Measurements from ENCODE around the gene SLX9.

SLX9 gene

DNA sequence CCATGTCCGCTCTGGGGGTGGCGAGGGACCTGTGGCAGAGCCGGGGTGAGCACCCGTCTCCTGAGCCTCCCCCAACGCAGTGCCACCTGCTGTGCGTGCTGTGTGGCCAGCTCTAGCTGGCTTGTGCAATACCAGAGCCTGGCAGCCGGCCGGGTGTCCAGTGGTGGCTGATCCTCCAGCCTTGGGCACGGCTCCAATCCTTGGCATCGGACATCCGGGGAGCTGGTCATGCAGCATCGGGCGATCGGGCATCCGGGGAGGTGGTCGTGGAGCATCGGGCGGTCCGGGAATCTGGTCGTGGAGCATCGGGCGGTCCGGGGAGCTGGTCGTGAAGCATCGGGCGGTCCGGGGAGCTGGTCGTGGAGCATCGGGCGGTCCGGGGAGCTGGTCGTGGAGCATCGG is 8.1 kb downstream of the SLX9 start:
- DNase-seq (ENCODE audit: low read depth), result no peak

DNA sequence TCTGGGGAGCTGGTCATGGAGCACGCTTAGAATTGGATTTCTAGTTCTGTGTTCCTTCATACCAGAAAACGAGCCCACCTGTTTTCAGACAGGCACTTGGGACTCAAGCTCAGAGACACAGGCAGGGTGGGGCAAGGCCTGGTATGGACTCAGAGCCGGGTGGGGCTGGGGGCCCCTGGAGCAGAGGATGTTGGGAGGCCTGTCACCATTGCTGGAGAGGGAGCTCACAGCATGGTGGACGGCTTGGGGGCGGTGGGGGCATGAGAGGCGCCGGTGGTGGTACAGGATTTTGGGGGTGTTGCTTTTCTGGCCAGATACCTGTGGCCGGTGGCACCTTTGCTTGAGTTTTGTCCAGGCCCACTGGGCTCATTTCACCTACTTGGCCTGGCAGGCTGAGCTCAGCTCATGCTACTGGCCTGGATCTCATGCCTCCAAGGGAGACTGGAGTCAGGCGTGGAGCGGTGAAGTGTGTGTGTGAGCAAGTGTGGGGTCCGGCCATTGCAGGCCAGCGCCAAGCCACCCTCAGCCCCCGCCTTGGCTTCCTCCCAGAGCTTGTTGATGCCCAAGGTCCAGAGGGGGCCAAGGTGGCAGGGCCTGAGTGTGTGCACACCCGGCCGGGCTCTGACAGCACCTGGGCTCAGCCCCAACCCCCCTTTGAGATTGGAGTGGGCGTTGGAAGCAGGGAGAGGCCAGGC is 8.7 kb downstream of the SLX9 start:
- DNase-seq (ENCODE audit: low read depth), result no peak

GRCh38 chr21:44949161-44949778 is 9.4 kb downstream of the SLX9 start:
- DNase-seq (ENCODE audit: low read depth), result no peak

DNA sequence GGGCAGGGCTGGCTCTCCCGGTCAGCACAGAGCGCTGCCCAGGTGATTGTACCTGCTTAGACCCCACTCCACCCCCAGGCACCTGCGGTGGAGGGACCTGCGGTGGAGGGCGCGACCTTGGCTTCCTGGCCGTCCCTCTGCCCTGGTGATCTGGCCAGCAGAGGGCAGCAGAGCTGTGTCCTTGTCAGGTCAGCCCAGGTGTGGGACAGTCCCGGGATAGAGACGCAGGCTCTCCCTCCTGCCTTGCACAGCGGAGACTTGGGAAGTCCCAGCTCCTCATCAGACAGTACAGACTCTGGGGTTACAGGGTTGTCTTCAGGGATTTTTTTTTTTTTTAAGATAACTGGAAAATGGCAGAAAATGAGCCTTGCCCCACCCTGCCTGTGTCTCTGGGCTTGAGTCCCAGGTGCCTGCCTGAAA is 10.0 kb downstream of the SLX9 start:
- peak; percentile 40 for DNase-seq (ENCODE audit: low read depth)

- DNase-seq (ENCODE audit: low read depth), result no peak
Observed at GRCh38 chr21:44950351-44950750, 10.5 kb downstream of the SLX9 start.

DNA sequence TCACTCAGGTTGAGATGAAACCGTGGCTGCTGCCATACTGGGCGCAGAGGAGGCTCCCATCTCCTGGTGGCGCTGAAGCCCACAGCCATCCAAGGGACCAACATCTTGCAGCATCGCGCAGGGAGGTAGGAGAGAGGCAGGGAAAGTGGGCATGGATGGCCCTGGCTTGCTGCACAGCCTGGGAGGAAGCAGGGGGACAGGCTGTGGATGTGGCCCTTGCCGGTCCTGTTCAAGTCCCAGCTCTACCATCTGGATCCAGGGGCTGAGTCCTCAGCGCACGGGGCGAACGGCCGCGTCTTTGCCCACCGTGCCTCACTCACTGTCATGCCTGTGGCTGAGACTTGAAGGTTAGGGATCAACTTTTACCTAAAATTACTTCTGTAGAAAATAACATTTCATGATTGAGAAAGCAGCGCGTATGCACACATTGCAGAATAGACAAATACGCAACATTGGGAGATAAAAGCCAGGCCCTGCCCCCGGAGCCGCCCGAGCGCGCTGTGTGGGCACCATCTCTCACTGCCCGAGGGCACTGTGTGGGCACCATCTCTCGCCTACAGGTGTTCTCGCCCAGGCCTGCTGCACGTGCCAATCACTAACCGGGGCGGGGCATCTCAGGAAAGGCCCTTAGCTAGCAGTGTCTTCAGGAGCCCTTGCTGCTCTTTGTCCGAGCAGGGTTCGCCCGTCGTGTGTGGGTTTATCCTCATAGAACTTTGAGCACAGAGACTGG is 11.5 kb downstream of the SLX9 start:
- DNase-seq (ENCODE audit: low read depth), result no peak

DNA sequence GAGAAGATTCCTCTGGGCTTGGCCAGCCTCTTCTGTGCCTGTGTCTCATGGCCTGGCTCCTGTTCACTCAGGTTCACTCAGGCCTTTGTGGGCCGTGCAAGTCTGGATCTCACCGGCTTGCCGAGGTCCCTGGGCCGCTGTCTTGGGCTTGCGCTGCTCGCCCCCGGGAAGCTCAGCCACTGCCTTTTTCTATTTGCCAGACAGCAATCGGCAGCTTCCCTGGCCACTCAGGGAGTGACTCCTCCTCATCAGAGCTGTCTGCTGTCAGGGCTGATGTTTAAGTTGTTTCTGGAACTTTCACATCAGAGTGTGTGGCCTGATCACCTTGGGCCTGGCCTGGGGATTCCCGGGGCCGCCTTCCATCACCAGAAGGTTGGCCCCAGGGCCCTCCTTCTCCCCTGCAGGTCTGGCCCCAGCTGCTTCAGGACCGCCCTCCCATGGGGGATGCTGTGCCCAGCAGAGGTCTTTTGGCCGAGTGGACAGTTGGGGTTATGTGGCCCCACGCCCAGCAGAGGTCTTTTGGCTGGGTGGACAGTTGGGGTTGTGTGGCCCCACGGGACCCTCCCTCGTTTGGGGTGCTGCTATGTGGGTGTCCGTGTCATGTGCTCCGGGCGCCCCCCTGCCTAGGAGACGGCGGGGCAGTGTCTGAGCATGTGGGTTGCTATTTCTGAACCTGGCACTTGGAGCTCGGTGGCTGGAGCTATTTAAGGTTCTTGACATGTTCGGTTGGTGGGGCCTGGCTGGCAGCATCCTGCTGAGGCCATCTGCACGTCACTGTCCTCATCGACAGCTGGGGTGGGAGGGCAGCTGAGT is 12.5 kb downstream of the SLX9 start:
- no peak for DNase-seq (ENCODE audit: low read depth)

DNA sequence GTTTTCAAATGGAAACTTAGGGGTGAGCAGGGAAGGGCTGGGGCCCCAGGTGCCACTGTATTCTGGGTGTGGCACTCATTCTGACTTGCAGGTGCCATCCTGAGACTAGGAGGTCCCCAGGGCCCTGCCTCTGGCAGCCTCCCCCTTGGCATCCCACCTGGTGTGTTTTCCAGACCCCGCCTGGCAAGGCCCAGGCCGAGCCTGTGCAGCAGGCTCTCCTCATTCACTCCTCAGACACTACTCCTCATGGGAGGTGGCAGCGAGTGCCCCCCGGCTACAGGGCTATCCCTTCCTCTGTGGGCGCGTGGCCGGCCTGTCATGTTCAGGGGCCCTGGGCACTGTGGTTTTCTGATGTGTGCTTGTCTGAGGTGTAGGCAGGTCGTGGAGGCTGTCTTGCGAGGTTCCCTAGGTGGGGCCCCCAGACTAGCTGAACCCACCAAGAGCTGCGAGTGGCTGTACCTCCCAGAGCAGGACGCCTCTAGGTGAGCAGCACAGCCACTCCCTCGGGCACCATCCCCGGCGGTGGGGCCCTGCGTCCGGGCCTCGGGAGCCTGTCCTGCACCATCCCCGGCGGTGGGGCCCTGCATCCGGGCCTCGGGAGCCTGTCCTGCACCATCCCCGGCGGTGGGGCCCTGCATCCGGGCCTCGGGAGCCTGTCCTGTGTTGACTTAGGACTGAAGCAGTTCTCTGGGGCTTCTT is 13.2 kb downstream of the SLX9 start:
- no peak for DNase-seq (ENCODE audit: low read depth)

DNA sequence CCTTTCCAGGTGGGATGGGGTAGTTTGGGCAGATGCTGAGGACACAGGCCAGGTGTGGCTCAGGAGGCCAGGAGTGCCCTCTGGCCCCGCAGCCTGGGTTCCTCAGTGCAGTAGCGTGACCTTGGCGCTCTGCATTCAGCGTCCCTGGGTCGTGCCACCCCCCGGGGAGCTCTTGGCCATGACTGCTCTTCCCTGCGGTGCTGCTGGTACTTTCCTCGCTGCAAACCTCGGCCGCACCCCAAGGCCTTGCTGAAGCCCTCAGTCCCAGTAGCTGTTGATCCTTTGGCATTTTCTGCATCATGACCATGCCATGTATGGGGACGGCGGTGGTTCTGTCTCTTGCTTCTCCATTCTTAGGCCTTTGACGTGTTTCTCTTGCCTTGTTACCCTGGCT is 13.8 kb downstream of the SLX9 start:
- DNase-seq (ENCODE audit: low read depth), result no peak

DNA sequence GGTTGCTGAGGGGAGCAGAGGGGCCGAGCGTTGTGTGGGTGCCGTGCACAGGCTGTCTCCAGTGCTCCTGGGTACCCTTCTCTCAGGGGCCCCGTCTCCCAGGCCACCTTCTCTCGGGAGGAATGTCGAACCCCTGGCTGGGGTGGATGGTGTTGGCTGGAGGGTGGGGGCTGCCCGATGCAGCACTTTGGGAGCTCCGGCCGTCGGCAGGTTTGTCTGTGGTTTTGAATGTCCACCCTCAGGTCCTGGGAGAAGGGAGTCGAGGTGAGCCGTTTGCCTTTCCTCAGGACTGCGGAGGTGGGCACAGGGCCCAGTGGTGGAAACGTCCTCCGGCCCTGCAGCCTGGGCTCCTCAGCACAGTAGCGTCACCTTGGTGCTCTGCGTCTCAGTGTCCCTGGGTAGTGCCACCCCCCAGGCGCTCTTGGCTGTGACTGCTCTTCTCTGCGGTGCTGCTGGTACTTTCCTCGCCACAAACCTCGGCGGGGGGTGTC is 14.5 kb downstream of the SLX9 start:
- DNase-seq (ENCODE audit: low read depth), result no peak

GRCh38 chr21:44955141-44955797 is 15.4 kb downstream of the SLX9 start:
- no peak for DNase-seq (ENCODE audit: low read depth)

DNA sequence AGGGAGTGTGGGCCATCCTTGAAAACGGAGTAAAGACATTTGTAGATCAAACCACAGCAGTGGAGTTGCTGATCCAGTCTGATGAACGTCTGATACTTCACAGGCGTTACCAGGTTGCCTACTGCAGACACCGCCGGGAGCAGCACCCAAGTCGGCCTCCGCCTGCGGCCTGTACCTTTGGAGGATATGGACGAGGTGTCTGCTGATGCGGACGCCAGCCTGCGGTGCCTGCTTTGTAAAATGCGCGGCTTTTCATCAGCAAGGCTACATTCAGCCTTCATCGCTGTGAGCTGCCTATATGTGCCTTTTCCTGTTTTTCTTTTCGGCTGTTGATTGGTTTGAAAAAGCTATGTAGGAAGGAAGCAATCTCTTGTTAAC is 16.0 kb downstream of the SLX9 start:
- no peak for DNase-seq (ENCODE audit: low read depth)

- no peak for DNase-seq (ENCODE audit: low read depth)
Observed at GRCh38 chr21:44956356-44957046, 16.7 kb downstream of the SLX9 start.

- no peak for DNase-seq (ENCODE audit: low read depth)
Observed at GRCh38 chr21:44957047-44957831, 17.4 kb downstream of the SLX9 start.

GRCh38 chr21:44957901-44958451 is 18.1 kb downstream of the SLX9 start:
- DNase-seq (ENCODE audit: low read depth), result no peak

DNA sequence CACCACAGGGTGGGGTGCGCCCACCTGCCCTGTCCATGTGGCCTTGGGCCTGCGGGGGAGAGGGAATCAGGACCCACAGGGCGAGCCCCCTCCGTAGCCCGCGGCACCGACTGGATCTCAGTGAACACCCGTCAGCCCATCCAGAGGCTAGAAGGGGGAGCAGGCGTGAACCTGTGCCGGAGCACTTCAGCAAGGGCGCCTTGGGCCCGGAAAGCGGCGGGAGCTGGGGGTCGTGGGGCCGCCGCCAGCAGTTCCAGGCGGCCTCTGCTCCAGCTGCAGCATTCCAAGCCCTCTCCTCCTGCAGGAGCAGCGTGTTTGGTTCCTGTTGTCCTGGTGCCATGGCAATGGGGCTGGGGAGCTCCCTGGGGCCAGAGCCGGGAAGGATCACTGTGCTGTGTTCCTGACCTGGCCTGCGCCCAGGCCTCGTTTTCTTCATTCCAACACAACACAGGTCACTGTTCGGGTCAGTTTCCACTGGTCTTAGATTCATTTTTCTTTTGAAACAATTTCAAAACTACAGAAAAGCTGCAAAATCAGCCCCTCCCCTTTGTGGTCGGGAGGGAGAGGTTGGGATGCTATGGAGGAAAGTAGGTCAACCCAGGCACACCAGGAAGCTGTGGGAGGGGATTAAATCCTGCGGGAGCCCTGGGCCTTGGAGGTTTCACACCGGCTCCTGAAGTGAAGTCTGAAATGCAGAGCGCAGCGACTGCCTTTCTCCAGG is 18.8 kb downstream of the SLX9 start:
- DNase-seq (ENCODE audit: low read depth), result no peak

GRCh38 chr21:44959376-44960091 is 19.7 kb downstream of the SLX9 start:
- DNase-seq (ENCODE audit: low read depth), result no peak
